ENCODE results near the gene ARPC2. TPM values are rescaled to one million over a fixed set of nuclear protein-coding genes. Genes with fewer than 3 reads are reported as not detected.

Gene ARPC2
- total RNA-seq, 2 donors from 2014 or later, result 243 to 247 TPM

- Histone ChIP-seq H3K9ac (ENCODE audit: extremely low read depth, low read length, poor library complexity, severe bottlenecking) (no peak overlapping the region), H3K27me3 (ENCODE audit: control insufficient read depth, insufficient read depth, low read length, poor library complexity, severe bottlenecking) (no peaks in the 10 kb centered on the region), H3K4me3 (ENCODE audit: low read length) (no peak overlapping the region), H3K27ac (ENCODE audit: low read depth, low read length) (no peak overlapping the region), H3K9me3 (ENCODE audit: control insufficient read depth, low read length) (peaks cover 5% of the 10 kb centered on the region), H3K36me3 (ENCODE audit: control insufficient read depth, insufficient read depth, low read length) (no peaks in the 10 kb centered on the region), H3K4me1 (ENCODE audit: control insufficient read depth, insufficient read depth, low read length) (peaks cover 4% of the 10 kb centered on the region)
- H3K36me3 Mint-ChIP-seq (ENCODE audit: low read depth), result no peaks in the 10 kb centered on the region
- TF ChIP-seq CTCF (conservative IDR thresholded peaks at IDR 0.05), result no peak
- no peaks in the 10 kb centered on the region for H3K9me3 Mint-ChIP-seq
- WGBS, 2 experiments (ENCODE audit: insufficient coverage in 1 of 2, insufficient read length in 1 of 2), result 83 to 93% methylated on average over 4 of the region's 4 CpGs
- H3K27ac Mint-ChIP-seq, result no peak overlapping the region
- DNase-seq, result no peak
- peaks cover 6% of the 10 kb centered on the region for H3K27me3 Mint-ChIP-seq (ENCODE audit: insufficient read depth)
- H3K4me1 Mint-ChIP-seq, result peaks cover 15% of the 10 kb centered on the region
- H3K4me3 Mint-ChIP-seq, result no peak overlapping the region
Measured at GRCh38 chr2:218187296-218188015, 29.5 kb upstream of the ARPC2 start.

- no peak for TF ChIP-seq CTCF (conservative IDR thresholded peaks at IDR 0.05)
- 91 to 100% methylated on average over 2 of the region's 2 CpGs for WGBS, 2 experiments (ENCODE audit: insufficient coverage in 1 of 2, insufficient read length in 1 of 2)
- Histone ChIP-seq H3K9me3 (ENCODE audit: control insufficient read depth, low read length) (peaks cover 2% of the 10 kb centered on the region), H3K4me3 (ENCODE audit: low read length) (no peak overlapping the region), H3K9ac (ENCODE audit: extremely low read depth, low read length, poor library complexity, severe bottlenecking) (no peak overlapping the region), H3K27me3 (ENCODE audit: control insufficient read depth, insufficient read depth, low read length, poor library complexity, severe bottlenecking) (no peaks in the 10 kb centered on the region), H3K27ac (ENCODE audit: low read depth, low read length) (no peak overlapping the region), H3K36me3 (ENCODE audit: control insufficient read depth, insufficient read depth, low read length) (no peaks in the 10 kb centered on the region), H3K4me1 (ENCODE audit: control insufficient read depth, insufficient read depth, low read length) (no peaks in the 10 kb centered on the region)
- Mint-ChIP-seq H3K27me3 (ENCODE audit: insufficient read depth) (peaks cover 6% of the 10 kb centered on the region), H3K36me3 (ENCODE audit: low read depth) (no peaks in the 10 kb centered on the region), H3K27ac (no peak overlapping the region), H3K4me3 (no peak overlapping the region), H3K4me1 (peaks cover 13% of the 10 kb centered on the region), H3K9me3 (no peaks in the 10 kb centered on the region)
- DNase-seq, result no peak
Measured at GRCh38 chr2:218188528-218188927, 28.5 kb upstream of the ARPC2 start.

- peaks cover 4% of the 10 kb centered on the region for H3K27me3 ChIP-seq (ENCODE audit: control insufficient read depth, insufficient read depth, low read length, poor library complexity, severe bottlenecking)
- DNase-seq, result no peak
Measured at GRCh38 chr2:218192902-218193430, 24.0 kb upstream of the ARPC2 start.

More at GRCh38 chr2:218192902-218193430, 24.0 kb upstream of the ARPC2 start:
- Histone ChIP-seq H3K9me3 (ENCODE audit: control insufficient read depth, low read length) (no peaks in the 10 kb centered on the region), H3K4me1 (ENCODE audit: control insufficient read depth, insufficient read depth, low read length) (no peaks in the 10 kb centered on the region), H3K9ac (ENCODE audit: extremely low read depth, low read length, poor library complexity, severe bottlenecking) (no peak overlapping the region), H3K36me3 (ENCODE audit: control insufficient read depth, insufficient read depth, low read length) (no peaks in the 10 kb centered on the region), H3K4me3 (ENCODE audit: low read length) (no peak overlapping the region), H3K27ac (ENCODE audit: low read depth, low read length) (no peak overlapping the region)
- Mint-ChIP-seq H3K36me3 (ENCODE audit: low read depth) (no peaks in the 10 kb centered on the region), H3K27me3 (ENCODE audit: insufficient read depth) (peaks cover 4% of the 10 kb centered on the region), H3K9me3 (no peaks in the 10 kb centered on the region), H3K4me1 (peaks cover 5% of the 10 kb centered on the region), H3K4me3 (no peak overlapping the region), H3K27ac (no peak overlapping the region)
- TF ChIP-seq CTCF (conservative IDR thresholded peaks at IDR 0.05), result no peak
- 88 to 100% methylated on average over 3 of the region's 3 CpGs for WGBS, 2 experiments (ENCODE audit: insufficient coverage in 1 of 2, insufficient read length in 1 of 2)

Data from endodermal cell (in vitro differentiated cells).